Skeletal muscle tissue (tissue), 4 donors: Measurements from ENCODE around the gene OGFR. TPM values are rescaled to one million over a fixed set of nuclear protein-coding genes. Genes with fewer than 3 reads are reported as not detected.
A peak's percentile ranks its signal among the peaks of the same experiment; 100 is the strongest.

Experiments used
- H3K27ac ChIP-seq: one replicate; pipeline ENCODE4 v1.7.0; 2013; ENCODE audit warnings: mild to moderate bottlenecking, low read depth, low read length, inconsistent platforms
- H3K27me3 ChIP-seq, 3 donors: one replicate each; pipeline ENCODE4 v1.7.0; 2013; ENCODE audit warnings: low read length in 3 of 3; ENCODE audit not compliant: control insufficient read depth in 3 of 3, insufficient read depth in 3 of 3
- H3K36me3 ChIP-seq, 3 donors: one replicate each; pipeline ENCODE4 v1.7.0; 2013; ENCODE audit warnings: low read length in 3 of 3; ENCODE audit not compliant: control insufficient read depth in 3 of 3, insufficient read depth in 3 of 3
- H3K4me1 ChIP-seq, 3 donors: one replicate each; pipeline ENCODE4 v1.7.0; 2013; ENCODE audit warnings: low read length in 3 of 3, mild to moderate bottlenecking in 3 of 3; ENCODE audit not compliant: control insufficient read depth in 3 of 3, insufficient read depth in 3 of 3
- H3K4me3 ChIP-seq, 3 donors: one replicate each; pipeline ENCODE4 v1.7.0; 2013; ENCODE audit warnings: low read length in 3 of 3
- H3K9ac ChIP-seq, 3 donors: one replicate each; pipeline ENCODE4 v1.7.0; 2013; ENCODE audit warnings: low read length in 3 of 3, mild to moderate bottlenecking in 3 of 3, moderate library complexity in 2 of 3, low read depth in 1 of 3
- H3K9me3 ChIP-seq, 3 donors: one replicate each; pipeline ENCODE4 v1.7.0; 2013; ENCODE audit warnings: low read length in 3 of 3; ENCODE audit not compliant: control insufficient read depth in 3 of 3
- total RNA-seq: library from RNA; depleted of rRNA; stranded (reverse); fragments of >200 nt; gene quantifications from one replicate; pipeline ENCODE4 v1.2.3, GENCODE V29; 2014
- donor health status: Osteomylitis.

The OGFR gene
- total RNA-seq, 1 donor from 2014 or later, result 13.6 TPM

GRCh38 chr20:62797671-62798532 is 6.7 kb upstream of the OGFR start:
- no peaks in the 10 kb centered on the region for H3K27me3 ChIP-seq
- no peak overlapping the region for H3K27ac ChIP-seq
- peaks cover 46 to 54% (median 52%) of the 10 kb centered on the region in 3 donors for H3K4me1 ChIP-seq
- peak overlapping the region in 1 of 3 donors; percentile 59 for H3K4me3 ChIP-seq
- H3K36me3 ChIP-seq, result peaks cover 27 to 28% (median 27%) of the 10 kb centered on the region in 3 donors
- peak overlapping the region in 2 of 3 donors; percentile 33 to 64 for H3K9ac ChIP-seq
- H3K9me3 ChIP-seq, result no peaks in the 10 kb centered on the region

- Histone ChIP-seq H3K4me3 (no peak overlapping the region), H3K27me3 (no peaks in the 10 kb centered on the region), H3K4me1 (peaks cover 48 to 59% (median 54%) of the 10 kb centered on the region in 3 donors), H3K36me3 (peaks cover 27 to 28% (median 27%) of the 10 kb centered on the region in 3 donors), H3K27ac (no peak overlapping the region), H3K9ac (no peak overlapping the region), H3K9me3 (no peaks in the 10 kb centered on the region)
Observed at GRCh38 chr20:62799036-62799435, 5.6 kb upstream of the OGFR start.

- Histone ChIP-seq H3K9me3 (no peaks in the 10 kb centered on the region), H3K36me3 (peaks cover 27 to 28% (median 27%) of the 10 kb centered on the region in 3 donors), H3K27ac (no peak overlapping the region), H3K27me3 (no peaks in the 10 kb centered on the region), H3K9ac (no peak overlapping the region), H3K4me1 (peaks cover 51 to 61% (median 57%) of the 10 kb centered on the region in 3 donors), H3K4me3 (no peak overlapping the region)
Observed at GRCh38 chr20:62799459-62799858, 5.2 kb upstream of the OGFR start.

- peaks cover 47 to 56% (median 52%) of the 10 kb centered on the region in 3 donors for H3K4me1 ChIP-seq
- H3K27ac ChIP-seq, result no peak overlapping the region
Observed at GRCh38 chr20:62799873-62800272, 4.8 kb upstream of the OGFR start.

GRCh38 chr20:62800314-62801259 is 4.0 kb upstream of the OGFR start:
- Histone ChIP-seq H3K36me3 (peaks cover 27 to 28% (median 27%) of the 10 kb centered on the region in 3 donors), H3K9me3 (no peaks in the 10 kb centered on the region), H3K4me3 (no peak overlapping the region), H3K27me3 (no peaks in the 10 kb centered on the region), H3K9ac (peak overlapping the region in 1 of 3 donors; percentile 73), H3K27ac (peak overlapping the region; percentile 28), H3K4me1 (peaks cover 41 to 52% (median 49%) of the 10 kb centered on the region in 3 donors)

More at GRCh38 chr20:62799873-62800272, 4.8 kb upstream of the OGFR start:
- H3K9ac ChIP-seq, result no peak overlapping the region
- H3K36me3 ChIP-seq, result peaks cover 27 to 28% (median 27%) of the 10 kb centered on the region in 3 donors
- no peak overlapping the region for H3K4me3 ChIP-seq
- H3K9me3 ChIP-seq, result no peaks in the 10 kb centered on the region
- no peaks in the 10 kb centered on the region for H3K27me3 ChIP-seq

GRCh38 chr20:62801284-62802010 is 3.2 kb upstream of the OGFR start:
- H3K4me3 ChIP-seq, result peak overlapping the region in 1 of 3 donors; percentile 29
- H3K36me3 ChIP-seq, result peaks cover 27 to 28% (median 27%) of the 10 kb centered on the region in 3 donors
- no peak overlapping the region for H3K27ac ChIP-seq
- no peaks in the 10 kb centered on the region for H3K9me3 ChIP-seq
- H3K27me3 ChIP-seq, result no peaks in the 10 kb centered on the region
- H3K4me1 ChIP-seq, result peaks cover 49 to 61% (median 57%) of the 10 kb centered on the region in 3 donors
- H3K9ac ChIP-seq, result peak overlapping the region in 1 of 3 donors; percentile 73

- Histone ChIP-seq H3K36me3 (peaks cover 27 to 30% (median 27%) of the 10 kb centered on the region in 3 donors), H3K4me3 (peak overlapping the region in 2 of 3 donors; percentile 6 to 27), H3K27ac (peak overlapping the region; percentile 58), H3K9ac (peak overlapping the region in 2 of 3 donors; percentile 64 to 73), H3K4me1 (peaks cover 53 to 65% (median 61%) of the 10 kb centered on the region in 3 donors), H3K9me3 (no peaks in the 10 kb centered on the region), H3K27me3 (no peaks in the 10 kb centered on the region)
Observed at GRCh38 chr20:62802026-62802712, 2.5 kb upstream of the OGFR start.

- peak overlapping the region; percentile 44 for H3K27ac ChIP-seq
- no peaks in the 10 kb centered on the region for H3K9me3 ChIP-seq
- H3K36me3 ChIP-seq, result peaks cover 24 to 28% (median 25%) of the 10 kb centered on the region in 3 donors
- peak overlapping the region; percentile 20 to 50 (median 45) for H3K9ac ChIP-seq
- peaks cover 45 to 57% (median 57%) of the 10 kb centered on the region in 3 donors for H3K4me1 ChIP-seq
- H3K27me3 ChIP-seq, result no peaks in the 10 kb centered on the region
- H3K4me3 ChIP-seq, result peak overlapping the region; percentile 38 to 45 (median 41)
Observed at GRCh38 chr20:62804021-62804626, 511 bp upstream of the OGFR start.
